Measurements from ENCODE around the gene LMTK3.

LMTK3 gene

GRCh38 chr19:48471836-48472235 is 39.8 kb downstream of the LMTK3 start:
- no peak for DNase-seq (ENCODE audit: low spot score)

DNA sequence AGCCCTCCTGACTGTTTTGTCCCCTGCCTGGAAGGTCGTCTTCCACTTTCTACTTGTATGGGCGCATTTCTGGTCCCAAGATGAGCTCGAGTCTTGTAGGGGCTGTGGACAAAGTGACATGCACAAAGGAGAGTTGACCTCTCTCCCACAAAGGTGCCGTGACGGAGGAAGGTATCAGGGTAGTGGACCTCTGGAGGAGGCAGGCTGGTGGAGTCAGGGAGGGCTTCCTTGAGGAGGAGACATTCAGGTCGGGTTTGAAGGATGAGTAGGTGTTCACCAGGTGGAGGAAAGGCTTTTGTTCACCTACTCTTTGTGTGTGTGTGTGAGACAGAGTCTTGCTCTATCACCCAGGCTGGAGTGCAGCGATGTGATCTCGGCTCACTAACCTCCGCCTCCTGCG is 40.8 kb downstream of the LMTK3 start:
- DNase-seq (ENCODE audit: low spot score), result no peak

DNA sequence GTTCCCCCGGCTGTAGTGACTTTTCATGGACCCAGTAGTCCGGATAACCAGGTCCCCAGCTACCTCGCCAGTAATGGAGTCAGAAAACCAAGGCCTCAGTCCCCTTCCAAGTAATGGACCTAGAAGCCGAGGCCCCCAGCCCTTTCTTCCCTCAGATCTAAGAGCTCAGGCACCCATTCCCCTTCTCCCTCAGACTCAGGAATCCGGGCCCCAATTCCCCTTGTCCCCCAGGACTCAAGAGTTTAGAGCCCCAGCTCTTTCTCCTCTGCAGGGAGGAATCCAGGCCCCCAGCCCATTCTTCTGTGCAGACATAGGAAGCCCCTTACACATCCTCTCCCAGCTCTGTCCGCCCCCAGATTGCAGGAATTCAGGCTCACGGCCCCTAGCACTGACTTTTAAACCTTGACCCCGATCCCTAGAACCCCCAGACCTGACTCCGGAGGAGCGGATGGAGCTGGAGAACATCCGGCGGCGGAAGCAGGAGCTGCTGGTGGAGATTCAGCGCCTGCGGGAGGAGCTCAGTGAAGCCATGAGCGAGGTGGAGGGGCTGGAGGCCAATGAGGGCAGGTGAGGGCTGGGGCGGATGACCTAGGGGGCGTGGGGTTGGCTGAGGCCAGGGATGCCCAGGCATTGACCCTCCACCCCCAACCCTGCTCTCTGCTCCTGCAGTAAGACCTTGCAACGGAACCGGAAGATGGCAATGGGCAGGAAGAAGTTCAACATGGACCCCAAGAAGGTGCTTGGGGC is 41.5 kb downstream of the LMTK3 start:
- no peak for DNase-seq (ENCODE audit: low spot score)

- DNase-seq (ENCODE audit: low spot score), result no peak
These were observed 42.2 kb downstream of the LMTK3 start, which contains the start of gene CYTH2 for GRCh38 chr19:48469289-48469881. TSS of gene CYTH2 (plus strand) at chr19:48469369. CDS start at chr19:48469508, 139 bp downstream.

DNA sequence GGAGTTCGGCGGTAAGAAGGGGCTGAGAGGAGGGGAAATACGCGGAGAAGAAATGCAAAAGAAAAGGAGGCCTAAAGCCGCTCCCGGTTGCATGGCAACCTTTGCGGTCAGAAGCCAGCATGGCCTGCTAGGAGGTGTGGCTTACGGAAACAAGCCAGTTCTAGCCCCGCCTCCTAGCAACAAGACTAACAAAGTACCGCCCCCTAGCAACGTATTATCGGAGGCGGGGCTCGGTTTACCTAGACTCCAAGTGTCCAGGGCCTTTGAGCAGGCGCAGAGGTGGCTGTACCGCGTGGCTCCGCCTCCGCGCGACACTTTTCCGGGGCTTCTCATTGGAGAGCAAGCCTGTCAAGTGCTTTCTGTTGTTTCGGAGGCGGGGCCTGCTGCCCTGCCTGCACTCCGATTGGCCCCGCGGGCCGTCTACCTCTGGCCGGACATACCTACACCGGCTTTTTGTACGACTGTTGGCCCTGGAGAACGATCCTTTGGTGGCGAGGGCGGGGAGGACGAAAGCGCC is 42.8 kb downstream of the LMTK3 start:
- peak; percentile 100 for DNase-seq (ENCODE audit: low spot score)

DNA sequence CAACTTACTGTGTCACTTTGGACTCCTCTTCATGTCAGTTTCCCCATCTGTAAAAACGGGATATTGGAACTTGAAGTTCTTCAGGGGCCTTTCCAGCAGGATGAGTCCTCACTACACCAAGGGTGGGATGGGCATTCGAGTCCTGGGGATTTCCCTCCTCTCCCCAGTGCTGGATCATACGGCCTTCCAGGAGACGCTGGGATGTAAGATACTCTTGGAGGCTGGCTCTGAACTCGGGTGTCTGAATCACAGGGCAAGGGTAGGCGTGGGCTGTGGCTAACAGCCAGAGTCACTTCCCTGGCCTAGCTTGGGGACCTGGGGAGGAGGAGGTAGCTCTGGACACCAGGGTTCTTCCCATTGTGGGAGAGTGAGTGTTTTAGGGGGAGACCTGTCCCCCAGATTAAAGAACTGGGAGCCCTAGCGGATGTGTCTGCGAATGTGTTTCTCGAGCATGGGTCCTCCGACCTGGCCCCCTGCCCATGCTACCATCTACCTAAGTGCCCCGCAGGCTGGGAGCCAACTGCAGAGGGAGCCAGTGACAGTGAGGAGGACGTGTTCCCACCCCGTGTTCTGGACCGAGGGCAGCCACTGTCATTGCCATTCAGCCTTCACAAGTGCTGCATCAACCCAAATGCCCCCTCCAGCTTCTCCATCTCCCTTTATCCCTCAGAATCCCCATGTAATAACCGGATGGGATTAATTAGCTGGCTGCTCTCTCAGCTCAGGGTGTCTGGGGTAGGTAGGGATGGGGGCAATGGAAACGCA is 44.9 kb downstream of the LMTK3 start:
- DNase-seq (ENCODE audit: low spot score), result no peak

DNA sequence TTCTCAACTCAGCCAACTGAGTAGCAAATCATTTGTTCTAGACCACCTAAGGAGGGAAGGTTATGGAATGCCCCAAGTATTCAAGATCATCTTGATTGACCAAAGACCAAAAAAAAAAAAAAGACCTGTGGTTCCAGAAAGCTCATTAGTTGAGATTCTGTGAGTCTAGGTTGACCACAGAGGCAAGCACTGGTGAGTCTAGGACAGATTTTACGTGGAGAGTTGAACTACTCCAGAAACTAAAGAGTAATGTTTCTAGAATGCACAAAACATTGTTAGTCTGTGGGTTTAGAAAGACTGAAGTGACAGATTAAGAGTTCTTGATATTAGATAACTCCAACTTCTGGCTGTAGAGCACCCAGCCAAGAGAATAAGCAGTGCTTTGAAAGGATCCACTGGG is 46.4 kb downstream of the LMTK3 start:
- no peak for DNase-seq (ENCODE audit: low spot score)

GRCh38 chr19:48461982-48462655 is 49.5 kb downstream of the LMTK3 start:
- no peak for DNase-seq (ENCODE audit: low spot score)

GRCh38 chr19:48461651-48461981 is 50.0 kb downstream of the LMTK3 start:
- no peak for DNase-seq (ENCODE audit: low spot score)

GRCh38 chr19:48458016-48458415 is 53.6 kb downstream of the LMTK3 start:
- no peak for DNase-seq (ENCODE audit: low spot score)

- no peak for DNase-seq (ENCODE audit: low spot score)
These were observed 54.8 kb downstream of the LMTK3 start for GRCh38 chr19:48456864-48457263.

GRCh38 chr19:48455908-48456562 is 55.6 kb downstream of the LMTK3 start:
- DNase-seq (ENCODE audit: low spot score), result no peak

- DNase-seq (ENCODE audit: low spot score), result peak; percentile 48
These were observed 56.3 kb downstream of the LMTK3 start, which contains the start of gene KCNJ14 for GRCh38 chr19:48455171-48455907. TSS of gene KCNJ14 (plus strand) at chr19:48455574. CDS start at chr19:48461725, 6,151 bp downstream.

DNA sequence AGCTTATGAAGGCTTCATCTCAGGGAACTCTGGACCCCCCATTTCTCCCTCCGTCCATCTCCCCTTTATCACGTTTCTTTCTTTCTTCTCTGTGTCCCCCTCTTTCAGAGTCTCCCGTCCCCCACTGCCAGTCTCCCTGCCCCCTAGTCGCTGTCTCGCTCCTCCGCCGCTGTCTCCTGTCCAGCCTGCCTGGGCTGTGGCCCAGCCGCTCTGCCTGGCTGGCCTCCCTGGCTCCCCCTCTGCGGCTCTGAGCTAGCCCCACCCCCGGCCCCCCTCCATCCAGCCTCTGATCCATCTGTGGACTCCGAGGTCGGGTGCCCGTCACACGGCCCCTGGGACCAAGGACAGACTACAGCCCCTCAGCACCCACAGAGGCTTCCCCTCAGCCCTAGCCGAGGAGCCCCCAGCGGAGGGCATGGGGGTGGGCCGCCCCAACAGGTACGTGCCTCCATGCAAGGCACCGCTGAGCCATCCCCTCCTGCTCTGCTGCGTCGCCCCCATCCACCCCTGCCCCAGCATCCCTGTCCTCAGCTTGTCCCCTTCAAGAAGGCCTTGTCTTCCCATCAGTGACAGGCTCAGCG is 57.4 kb downstream of the LMTK3 start:
- no peak for DNase-seq (ENCODE audit: low spot score)

- DNase-seq (ENCODE audit: low spot score), result no peak
These were observed 59.1 kb downstream of the LMTK3 start for GRCh38 chr19:48452289-48453190.

DNA sequence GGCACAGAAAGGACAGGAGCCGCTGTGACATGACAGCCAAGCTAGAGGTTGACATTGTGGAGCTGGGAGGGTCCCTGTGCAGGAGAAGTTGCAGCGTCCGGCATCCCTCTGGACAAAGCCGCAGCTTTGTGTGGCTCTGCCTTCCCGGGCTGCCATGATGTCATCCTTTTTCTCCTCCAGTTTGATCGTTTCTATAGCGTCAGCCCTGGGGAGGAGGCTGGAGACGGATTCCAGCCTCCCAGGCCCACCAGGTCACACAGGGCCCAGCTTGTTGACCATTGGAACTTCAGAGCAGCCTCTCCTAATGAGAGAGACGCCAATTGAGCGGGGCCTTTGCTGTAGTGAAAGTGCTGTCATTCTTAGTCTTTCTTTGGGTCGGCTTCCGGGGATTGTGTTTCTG is 60.0 kb downstream of the LMTK3 start:
- no peak for DNase-seq (ENCODE audit: low spot score)

- DNase-seq (ENCODE audit: low spot score), result no peak
These were observed 60.8 kb downstream of the LMTK3 start for GRCh38 chr19:48450863-48451262.

DNA sequence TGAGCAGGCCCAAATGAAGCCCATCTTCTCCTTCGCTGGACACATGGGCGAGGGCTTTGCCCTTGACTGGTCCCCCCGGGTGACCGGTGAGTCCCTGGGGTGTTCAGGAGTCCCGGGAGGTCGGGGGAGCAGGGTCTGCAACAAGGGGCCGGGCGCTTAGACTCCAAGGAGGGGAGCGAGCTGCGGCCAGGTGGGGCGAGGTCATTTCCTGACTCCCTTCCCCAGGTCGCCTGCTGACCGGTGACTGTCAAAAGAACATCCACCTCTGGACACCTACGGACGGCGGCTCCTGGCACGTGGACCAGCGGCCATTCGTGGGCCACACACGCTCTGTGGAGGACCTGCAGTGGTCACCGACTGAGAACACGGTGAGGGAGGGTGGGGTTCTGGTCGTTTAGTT is 61.2 kb downstream of the LMTK3 start:
- no peak for DNase-seq (ENCODE audit: low spot score)

GRCh38 chr19:48448563-48448962 is 63.1 kb downstream of the LMTK3 start:
- no peak for DNase-seq (ENCODE audit: low spot score)

GRCh38 chr19:48446579-48446978 is 65.1 kb downstream of the LMTK3 start:
- DNase-seq (ENCODE audit: low spot score), result no peak
